GM21526 (cell line): Measurements from ENCODE around the gene CFHR5.
"Not testable (repeated sequence)": the region's sequence is repeated elsewhere in the genome, so short reads cannot be mapped to it uniquely, and the experiment has no call there.

Experiments used
- ATAC-seq: cut with Tn5 transposase; IDR thresholded peaks from one replicate; pipeline ENCODE4 v1.9.1; 2021; ENCODE audit warnings: moderate library complexity; ENCODE audit not compliant: unreplicated experiment, low FRiP score

The CFHR5 gene

DNA sequence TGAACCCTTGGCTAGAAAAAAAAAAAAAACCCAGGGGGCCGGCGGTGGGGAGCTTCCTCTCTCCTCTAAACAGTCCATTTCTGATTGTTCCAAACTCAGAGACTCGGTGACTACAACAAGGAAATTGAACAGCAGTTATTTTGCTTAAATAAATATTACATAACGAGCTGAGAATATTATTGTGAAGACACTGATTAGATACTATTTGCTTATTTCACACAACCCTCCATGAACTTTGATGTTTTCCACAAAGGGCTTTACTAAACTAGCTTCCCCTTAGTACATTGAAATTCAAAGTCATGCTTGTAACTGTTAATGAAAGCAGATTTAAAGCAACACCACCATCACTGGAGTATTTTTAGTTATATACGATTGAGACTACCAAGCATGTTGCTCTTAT is at the start of gene CFHR5:
Gene CFHR5, plus strand, starts transcription at position 279 of the 400 bp plus-strand sequence. Its CDS starts 109 bp downstream, at position 388.
- no peak for ATAC-seq

- not testable (repeated sequence) for ATAC-seq
Measured at GRCh38 chr1:196932853-196933252, 44.5 kb upstream of the CFHR5 start.

GRCh38 chr1:196933531-196934189 is 43.7 kb upstream of the CFHR5 start:
- ATAC-seq, result no peak

DNA sequence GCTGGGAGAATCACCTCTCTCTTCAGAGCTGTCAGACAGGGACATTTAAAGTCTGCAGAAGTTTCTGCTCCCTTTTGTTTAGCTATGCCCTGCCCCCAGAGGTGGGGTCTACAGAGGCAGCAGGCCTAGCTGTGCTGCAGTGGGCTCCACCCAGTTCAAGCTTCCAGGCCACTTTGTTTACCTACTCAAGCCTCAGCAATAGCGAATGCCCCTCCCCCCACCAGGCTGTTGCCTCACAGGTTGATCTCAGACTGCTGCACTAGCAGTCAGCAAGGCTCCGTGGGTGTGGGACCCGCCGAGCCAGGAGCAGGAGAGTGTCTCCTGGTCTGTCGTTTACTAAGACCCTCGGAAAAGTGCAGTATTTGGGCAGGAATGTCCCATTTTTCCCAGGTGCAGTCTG is 35.9 kb upstream of the CFHR5 start:
- ATAC-seq, result not testable (repeated sequence)

DNA sequence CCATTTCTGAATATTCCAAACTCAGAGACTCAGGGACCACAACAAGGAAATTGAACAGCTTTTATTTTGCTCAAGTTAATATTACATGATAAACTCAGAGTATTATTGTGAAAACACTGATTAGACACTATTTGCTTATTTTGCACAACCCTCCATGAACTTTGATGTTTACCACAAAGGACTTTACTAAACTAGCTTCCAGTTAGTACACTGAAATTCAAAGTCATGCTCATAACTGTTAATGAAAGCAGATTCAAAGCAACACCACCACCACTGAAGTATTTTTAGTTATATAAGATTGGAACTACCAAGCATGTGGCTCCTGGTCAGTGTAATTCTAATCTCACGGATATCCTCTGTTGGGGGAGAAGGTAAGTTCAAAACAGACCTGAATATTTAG is 33.8 kb upstream of the CFHR5 start, which contains the start of gene CFHR2:
Gene CFHR2, plus strand, starts transcription at position 171 of the 400 bp plus-strand sequence. Its CDS starts 143 bp downstream, at position 314.
- ATAC-seq, result not testable (repeated sequence)

DNA sequence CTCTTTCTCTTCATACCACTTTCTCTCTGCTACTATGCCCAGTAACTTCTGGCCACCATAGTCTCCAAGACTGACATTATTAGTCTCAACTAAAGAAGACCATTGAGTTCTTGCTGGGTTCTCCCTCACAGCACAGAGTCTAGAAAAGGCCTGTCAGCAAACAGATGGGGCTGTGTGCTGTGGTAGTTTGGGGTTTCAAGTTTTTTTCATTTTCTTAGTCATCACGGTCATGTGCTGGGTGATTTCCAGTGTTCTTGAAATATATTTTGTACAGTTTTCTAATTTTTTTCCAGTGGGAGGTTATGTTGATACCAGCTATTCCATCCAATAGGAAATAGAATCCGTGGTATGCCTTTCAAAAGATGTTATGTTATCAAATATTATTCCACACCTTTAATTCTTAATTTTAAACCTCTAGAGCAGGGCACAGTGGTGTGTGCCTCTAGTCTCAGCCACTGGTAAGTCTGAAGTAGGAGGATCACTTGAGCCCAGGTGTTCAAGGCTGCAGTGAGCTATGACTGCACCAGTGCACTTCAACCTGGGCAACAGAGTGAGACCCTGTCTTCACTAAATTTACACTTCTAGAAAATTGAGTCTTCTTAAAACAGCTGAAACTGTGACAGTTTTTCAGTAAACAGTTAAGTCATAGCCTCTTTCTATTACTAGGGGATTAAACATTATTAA is 25.5 kb upstream of the CFHR5 start:
- peak; percentile 91 for ATAC-seq

GRCh38 chr1:196954778-196955177 is 22.6 kb upstream of the CFHR5 start:
- ATAC-seq, result no peak

- ATAC-seq, result no peak
Measured at GRCh38 chr1:196955926-196956325, 21.4 kb upstream of the CFHR5 start.

- peak; percentile 86 for ATAC-seq
Measured at GRCh38 chr1:196960854-196961253, 16.5 kb upstream of the CFHR5 start.

DNA sequence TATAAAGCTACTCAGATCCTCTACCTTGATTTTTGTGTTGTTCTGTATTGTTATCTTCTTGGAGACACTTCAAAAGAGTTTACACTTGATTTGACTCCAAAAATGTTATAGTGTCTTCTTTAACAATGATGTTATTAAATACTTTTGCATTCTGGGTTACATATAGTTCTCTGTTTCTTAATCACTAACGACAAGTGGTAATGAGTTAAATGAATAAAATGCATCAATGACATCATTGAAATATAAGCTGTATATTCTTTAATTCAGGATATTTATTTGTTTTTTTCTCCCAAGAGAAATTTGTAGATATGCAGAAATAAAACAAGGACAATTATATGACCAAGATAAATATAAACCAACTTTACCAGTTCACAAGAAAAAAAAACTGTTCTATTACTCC is 7.2 kb upstream of the CFHR5 start:
- ATAC-seq, result no peak

- ATAC-seq, result no peak
Measured at GRCh38 chr1:196976278-196976677, 1.1 kb upstream of the CFHR5 start.

- no peak for ATAC-seq
Measured at GRCh38 chr1:196980859-196981258, 3.5 kb downstream of the CFHR5 start.

GRCh38 chr1:196982247-196982646 is 4.9 kb downstream of the CFHR5 start:
- not testable (repeated sequence) for ATAC-seq

- ATAC-seq, result not testable (repeated sequence)
Measured at GRCh38 chr1:196991919-196992651, 14.7 kb downstream of the CFHR5 start.

DNA sequence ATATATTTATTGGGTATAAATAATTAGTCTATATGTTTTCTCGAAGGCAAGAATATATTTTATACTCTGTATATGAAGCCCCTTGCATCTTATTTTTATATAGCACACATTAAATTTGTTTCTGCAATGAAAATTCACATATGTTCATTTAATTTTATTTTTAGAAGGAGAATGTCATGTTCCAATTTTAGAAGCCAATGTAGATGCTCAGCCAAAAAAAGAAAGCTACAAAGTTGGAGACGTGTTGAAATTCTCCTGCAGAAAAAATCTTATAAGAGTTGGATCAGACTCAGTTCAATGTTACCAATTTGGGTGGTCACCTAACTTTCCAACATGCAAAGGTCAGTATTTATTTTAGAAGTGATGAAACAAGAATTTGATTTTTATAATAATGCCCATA is 16.6 kb downstream of the CFHR5 start:
- ATAC-seq, result no peak

DNA sequence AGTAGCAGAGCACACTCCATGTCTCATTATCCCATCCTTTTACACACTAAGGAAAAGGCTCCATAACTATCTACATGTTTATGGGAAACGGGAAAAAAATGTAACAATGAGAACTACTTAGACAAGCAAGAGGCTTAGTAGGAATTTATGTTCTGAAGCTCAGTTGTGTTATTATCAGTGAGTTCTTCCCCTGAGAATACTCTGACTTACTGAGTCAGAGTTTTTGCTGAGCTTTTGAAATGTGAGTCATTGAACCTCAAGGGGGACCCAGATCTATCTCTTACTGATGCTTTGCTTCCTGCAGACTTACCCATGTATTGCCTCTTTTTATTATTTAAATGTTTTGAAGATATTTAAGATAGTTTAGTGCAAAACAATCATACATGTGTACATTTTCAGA is 20.1 kb downstream of the CFHR5 start:
- ATAC-seq, result no peak

GRCh38 chr1:197001828-197002227 is 24.5 kb downstream of the CFHR5 start:
- no peak for ATAC-seq

DNA sequence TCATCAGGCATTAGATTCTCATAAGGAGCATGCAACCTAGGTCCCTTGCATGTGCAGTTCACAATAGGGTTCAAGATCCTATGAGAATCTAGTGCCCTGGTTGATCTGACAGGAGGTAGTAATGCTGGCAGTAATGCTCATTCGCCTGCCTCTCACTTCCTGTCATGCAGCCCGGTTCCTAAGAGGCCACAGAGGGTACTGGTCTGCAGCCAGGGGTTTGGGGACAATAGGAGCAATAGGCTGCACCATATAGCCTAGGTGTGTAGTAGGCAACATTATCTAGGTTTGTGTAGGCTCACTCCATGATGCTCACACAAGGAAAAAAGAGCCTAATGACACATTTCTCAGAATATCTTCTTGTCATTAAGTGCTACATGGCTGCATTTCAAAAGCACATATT is 25.8 kb downstream of the CFHR5 start:
- ATAC-seq, result no peak

DNA sequence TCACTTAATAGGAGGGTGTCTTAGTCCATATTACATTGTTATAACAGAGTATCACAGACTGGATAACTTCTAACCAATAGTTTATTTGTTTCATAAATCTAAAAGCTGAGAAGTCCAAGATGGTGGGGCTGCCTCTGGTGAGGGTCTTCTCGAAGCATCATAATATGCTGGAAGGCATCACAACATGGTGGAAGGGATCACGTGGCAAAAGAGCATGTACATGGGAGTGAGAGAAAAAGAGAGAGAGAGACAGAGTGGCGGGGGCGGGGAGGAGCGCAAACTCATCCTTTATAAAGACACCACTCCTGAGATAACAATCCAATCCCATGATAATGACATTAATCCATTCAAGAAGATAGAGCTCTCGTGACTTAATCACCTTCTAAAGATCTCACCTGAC is 31.5 kb downstream of the CFHR5 start:
- ATAC-seq, result no peak

DNA sequence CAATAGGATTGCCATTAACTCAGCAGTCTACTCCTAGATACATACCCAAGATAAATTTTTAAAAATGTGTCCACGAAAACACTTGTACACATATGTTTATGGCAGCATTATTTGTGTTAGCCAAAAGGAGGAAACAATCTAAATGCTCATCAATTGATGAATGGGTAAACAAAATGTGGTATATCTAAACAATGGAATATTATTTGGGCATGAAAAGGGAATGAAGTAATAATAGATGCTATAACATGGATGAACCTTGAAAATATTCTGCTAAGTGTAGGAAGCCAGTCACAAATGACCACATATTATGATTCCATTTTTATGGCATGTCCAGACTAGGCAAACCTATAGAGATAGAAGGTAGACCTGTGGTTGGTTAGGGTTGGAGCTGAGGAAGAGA is 34.3 kb downstream of the CFHR5 start:
- no peak for ATAC-seq

DNA sequence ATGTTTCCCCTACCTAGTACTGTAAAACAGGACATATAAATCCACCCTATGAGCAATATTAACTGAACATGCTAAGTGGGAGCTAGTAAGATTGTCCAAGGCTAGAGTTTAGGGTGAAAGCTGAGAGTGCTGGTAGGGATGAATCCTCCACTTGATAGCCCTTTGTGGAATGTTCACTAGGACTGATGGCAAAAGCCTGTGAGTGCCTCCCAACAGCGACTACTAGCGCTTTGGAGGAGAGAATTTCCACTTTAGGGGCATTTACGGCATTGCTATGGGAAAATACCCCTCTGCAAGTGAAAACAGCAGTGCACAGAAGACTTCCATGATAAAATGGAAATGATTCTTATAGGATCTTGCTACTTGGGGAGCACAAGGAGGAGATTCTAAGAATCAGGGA is 35.9 kb downstream of the CFHR5 start:
- ATAC-seq, result no peak
